GM12801 (cell line): ENCODE results near the gene OVOL3.

Experiments
- TF ChIP-seq, protein P1 (sequence below): IDR thresholded peaks from one replicate; pipeline ENCODE4 v1.5.1; 2011; ENCODE audit warnings: control low read depth; ENCODE audit not compliant: insufficient read length; ENCODE audit errors: extremely low read depth

Gene OVOL3

GRCh38 chr19:36103040-36103626, 7.8 kb upstream of the OVOL3 start:
- TF ChIP-seq, protein P1, sequence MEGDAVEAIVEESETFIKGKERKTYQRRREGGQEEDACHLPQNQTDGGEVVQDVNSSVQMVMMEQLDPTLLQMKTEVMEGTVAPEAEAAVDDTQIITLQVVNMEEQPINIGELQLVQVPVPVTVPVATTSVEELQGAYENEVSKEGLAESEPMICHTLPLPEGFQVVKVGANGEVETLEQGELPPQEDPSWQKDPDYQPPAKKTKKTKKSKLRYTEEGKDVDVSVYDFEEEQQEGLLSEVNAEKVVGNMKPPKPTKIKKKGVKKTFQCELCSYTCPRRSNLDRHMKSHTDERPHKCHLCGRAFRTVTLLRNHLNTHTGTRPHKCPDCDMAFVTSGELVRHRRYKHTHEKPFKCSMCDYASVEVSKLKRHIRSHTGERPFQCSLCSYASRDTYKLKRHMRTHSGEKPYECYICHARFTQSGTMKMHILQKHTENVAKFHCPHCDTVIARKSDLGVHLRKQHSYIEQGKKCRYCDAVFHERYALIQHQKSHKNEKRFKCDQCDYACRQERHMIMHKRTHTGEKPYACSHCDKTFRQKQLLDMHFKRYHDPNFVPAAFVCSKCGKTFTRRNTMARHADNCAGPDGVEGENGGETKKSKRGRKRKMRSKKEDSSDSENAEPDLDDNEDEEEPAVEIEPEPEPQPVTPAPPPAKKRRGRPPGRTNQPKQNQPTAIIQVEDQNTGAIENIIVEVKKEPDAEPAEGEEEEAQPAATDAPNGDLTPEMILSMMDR: no peak

- TF ChIP-seq, protein P1: no peak
Observed at GRCh38 chr19:36103842-36104552, 6.9 kb upstream of the OVOL3 start.

DNA sequence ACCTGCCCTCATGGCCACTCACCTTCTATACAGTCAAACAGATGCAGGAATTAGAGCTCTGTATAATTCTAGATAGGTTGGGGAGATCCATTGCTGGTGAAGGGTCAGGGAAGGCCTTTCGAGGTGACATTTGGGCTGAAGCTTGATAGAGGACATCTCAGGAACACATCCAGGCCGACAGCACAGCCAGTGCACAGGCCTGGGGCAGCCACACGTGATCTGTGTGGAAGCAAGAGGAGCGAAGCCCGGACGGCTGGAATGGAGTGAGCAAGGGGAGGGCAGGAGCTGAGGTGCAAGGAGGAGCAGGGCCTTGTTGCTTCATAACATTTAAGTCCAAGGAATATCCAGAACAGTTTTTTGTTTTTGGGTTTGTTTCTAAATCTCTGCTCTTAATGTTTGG, 4.5 kb upstream of the OVOL3 start:
- TF ChIP-seq, protein P1: no peak

DNA sequence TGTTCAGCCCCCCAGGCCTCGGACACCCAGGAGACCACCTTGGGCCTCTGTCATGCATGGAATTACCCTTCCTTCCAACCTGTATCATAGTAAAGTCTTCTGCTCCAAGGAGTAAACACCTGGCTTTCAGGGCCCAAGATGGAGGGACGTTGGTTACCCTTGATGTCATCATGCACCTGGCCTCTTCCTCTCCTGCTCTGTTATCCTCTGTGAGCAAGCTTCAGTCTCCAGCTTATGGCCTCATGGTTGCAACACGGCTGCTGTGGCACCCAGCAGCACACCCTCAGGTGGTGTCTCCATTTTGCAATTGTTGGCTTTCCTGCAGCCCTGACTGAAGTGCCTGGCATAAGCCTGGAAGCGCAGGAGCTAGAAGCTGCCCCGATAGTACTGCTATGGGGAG, 4.0 kb upstream of the OVOL3 start:
- TF ChIP-seq, protein P1: no peak

- TF ChIP-seq, protein P1: no peak
Observed at GRCh38 chr19:36108684-36109083, 2.3 kb upstream of the OVOL3 start.

DNA sequence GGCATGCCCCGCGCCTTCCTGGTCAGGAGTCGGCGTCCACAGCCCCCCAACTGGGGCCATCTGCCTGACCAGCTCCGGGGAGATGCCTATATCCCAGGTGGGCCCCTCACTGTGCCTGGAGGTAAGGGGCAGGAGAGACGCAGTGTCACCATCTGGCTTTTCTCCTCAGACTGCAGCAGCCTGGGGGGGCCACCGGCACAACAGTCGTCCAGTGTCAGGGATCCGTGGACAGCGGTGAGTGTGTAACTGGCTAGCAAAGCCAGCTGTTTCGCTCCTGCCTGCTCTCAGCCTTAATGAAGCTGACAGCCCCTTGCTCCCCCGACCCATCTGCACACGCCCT, 227 bp downstream of the OVOL3 start:
- TF ChIP-seq, protein P1: no peak

DNA sequence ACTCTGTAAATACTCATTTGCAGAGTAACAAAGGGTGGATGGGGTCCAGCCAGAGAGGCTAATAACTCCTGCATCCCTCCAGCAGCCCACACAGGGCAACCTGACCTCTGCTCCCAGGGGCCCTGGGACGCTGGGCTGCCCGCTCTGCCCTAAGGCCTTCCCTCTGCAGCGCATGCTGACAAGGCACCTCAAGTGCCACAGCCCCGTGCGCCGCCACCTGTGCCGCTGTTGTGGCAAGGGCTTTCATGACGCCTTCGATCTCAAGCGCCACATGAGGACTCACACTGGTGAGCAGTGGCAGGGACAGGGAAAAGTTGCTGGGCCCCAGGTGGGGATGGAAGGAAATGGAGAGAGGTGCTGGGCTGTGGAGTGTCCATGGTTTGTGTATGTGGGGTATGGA, 1.7 kb downstream of the OVOL3 start:
- TF ChIP-seq, protein P1: no peak
